RWPE2 (cell line): ENCODE results near the gene EMILIN2.

Experiments
- ATAC-seq: fragments of 200-7000 bp; cut with Tn5 transposase; 3 replicates; pipeline ENCODE4 v1.9.1; 2021; ENCODE audit warnings: low read depth
- DNase-seq: peaks from one replicate; pipeline ENCODE4 v3.0.0-alpha.2; 2020; ENCODE audit warnings: low spot score
- H3K27ac ChIP-seq: fragments of 450-650 bp; 2 replicates; pipeline ENCODE4 v1.5.1; 2017; ENCODE audit warnings: mild to moderate bottlenecking; ENCODE audit not compliant: poor library complexity, severe bottlenecking
- H3K27me3 ChIP-seq: fragments of 250-450 bp; sonication (Bioruptor Pico); 2 replicates; pipeline ENCODE4 v1.5.1; 2021; ENCODE audit warnings: mild to moderate bottlenecking, moderate library complexity; ENCODE audit not compliant: insufficient read depth, poor library complexity, severe bottlenecking
- H3K36me3 ChIP-seq: fragments of 250-450 bp; sonication (Bioruptor Pico); 2 replicates; pipeline ENCODE4 v1.5.1; 2020; ENCODE audit warnings: low read depth, mild to moderate bottlenecking, moderate library complexity
- H3K4me1 ChIP-seq: fragments of 250-450 bp; sonication (Bioruptor Pico); 2 replicates; pipeline ENCODE4 v1.5.1; 2021; ENCODE audit warnings: mild to moderate bottlenecking, moderate library complexity; ENCODE audit not compliant: insufficient read depth, poor library complexity, severe bottlenecking
- H3K4me3 ChIP-seq: fragments of 250-450 bp; sonication (Bioruptor Pico); 2 replicates; pipeline ENCODE4 v1.5.1; 2021; ENCODE audit warnings: mild to moderate bottlenecking, moderate library complexity; ENCODE audit not compliant: severe bottlenecking
- H3K9me3 ChIP-seq: fragments of 250-450 bp; sonication (Bioruptor Pico); 2 replicates; pipeline ENCODE4 v1.5.1; 2021; ENCODE audit warnings: mild to moderate bottlenecking, moderate library complexity; ENCODE audit not compliant: severe bottlenecking
- CTCF ChIP-seq: fragments of 450-650 bp; IDR thresholded peaks from one replicate; pipeline ENCODE4 v1.5.1; 2017; ENCODE audit warnings: mild to moderate bottlenecking, moderate library complexity; ENCODE audit not compliant: poor library complexity, severe bottlenecking

The EMILIN2 gene

GRCh38 chr18:2891526-2892431 lies 45.0 kb downstream of the EMILIN2 start:
- Histone ChIP-seq H3K4me3 (no peak overlapping the region), H3K4me1 (no peaks in the 10 kb centered on the region), H3K9me3 (no peaks in the 10 kb centered on the region), H3K27ac (no peak overlapping the region), H3K36me3 (no peaks in the 10 kb centered on the region), H3K27me3 (no peaks in the 10 kb centered on the region)
- TF ChIP-seq CTCF = no peak
- ATAC-seq (peak; percentile 40; the same call in 1 of the 3 replicates), DNase-seq (no peak)

GRCh38 chr18:2893056-2893455 lies 46.2 kb downstream of the EMILIN2 start:
- DNase-seq = no peak
- H3K27ac ChIP-seq = no peak overlapping the region
- ATAC-seq = no peak
- H3K27me3 ChIP-seq = no peaks in the 10 kb centered on the region
- H3K4me3 ChIP-seq = no peak overlapping the region
- TF ChIP-seq CTCF = no peak
- H3K9me3 ChIP-seq = no peaks in the 10 kb centered on the region
- H3K4me1 ChIP-seq = no peaks in the 10 kb centered on the region
- H3K36me3 ChIP-seq = no peaks in the 10 kb centered on the region

GRCh38 chr18:2893676-2894075 lies 46.9 kb downstream of the EMILIN2 start:
- Histone ChIP-seq H3K27ac (no peak overlapping the region), H3K9me3 (no peaks in the 10 kb centered on the region), H3K4me3 (no peak overlapping the region), H3K4me1 (no peaks in the 10 kb centered on the region), H3K36me3 (no peaks in the 10 kb centered on the region), H3K27me3 (no peaks in the 10 kb centered on the region)
- ATAC-seq (no peak), DNase-seq (no peak)
- TF ChIP-seq CTCF = no peak

GRCh38 chr18:2894131-2894840 lies 47.5 kb downstream of the EMILIN2 start:
- H3K27me3 ChIP-seq = no peaks in the 10 kb centered on the region
- no peaks in the 10 kb centered on the region for H3K4me1 ChIP-seq
- no peak for TF ChIP-seq CTCF
- H3K9me3 ChIP-seq = no peaks in the 10 kb centered on the region
- H3K4me3 ChIP-seq = no peak overlapping the region
- no peak for ATAC-seq
- H3K36me3 ChIP-seq = no peaks in the 10 kb centered on the region
- H3K27ac ChIP-seq = no peak overlapping the region
- DNase-seq = no peak
